HTR-8/SVneo (cell line): ENCODE results near the gene NUP93.
"Not testable (repeated sequence)": the region's sequence is repeated elsewhere in the genome, so short reads cannot be mapped to it uniquely, and the experiment has no call there.

Experiments
- DNase-seq: peaks from one replicate; pipeline ENCODE4 v3.0.0; 2011; ENCODE audit warnings: low spot score, mixed read lengths; ENCODE audit not compliant: insufficient read length
- FAIRE-seq: peaks from 2 replicates; lab custom pipeline; 2011; peaks lifted over from hg19 to GRCh38; lab: Jason Lieb, UNC

NUP93 gene

DNA sequence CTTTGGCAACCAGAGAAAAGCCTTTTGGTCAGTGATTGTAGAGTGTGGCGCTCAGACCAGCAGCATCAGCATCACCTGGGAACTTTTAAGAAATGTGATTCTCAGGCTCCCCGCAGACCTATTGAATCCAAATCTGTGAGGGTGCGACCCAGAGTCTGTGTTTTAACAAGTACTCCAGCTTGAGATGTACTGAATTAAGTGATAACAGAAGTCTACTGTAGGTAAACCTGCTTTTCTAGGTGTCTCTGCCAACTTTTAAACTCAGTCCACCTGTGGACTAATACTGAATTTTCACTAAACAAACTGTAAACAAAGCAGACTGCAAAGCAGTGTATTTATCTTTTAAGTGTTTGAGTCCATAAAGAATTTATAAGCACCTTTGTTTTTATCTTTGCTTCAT lies 43.6 kb downstream of the NUP93 start:
- DNase-seq (no peak), FAIRE-seq (no peak)

DNA sequence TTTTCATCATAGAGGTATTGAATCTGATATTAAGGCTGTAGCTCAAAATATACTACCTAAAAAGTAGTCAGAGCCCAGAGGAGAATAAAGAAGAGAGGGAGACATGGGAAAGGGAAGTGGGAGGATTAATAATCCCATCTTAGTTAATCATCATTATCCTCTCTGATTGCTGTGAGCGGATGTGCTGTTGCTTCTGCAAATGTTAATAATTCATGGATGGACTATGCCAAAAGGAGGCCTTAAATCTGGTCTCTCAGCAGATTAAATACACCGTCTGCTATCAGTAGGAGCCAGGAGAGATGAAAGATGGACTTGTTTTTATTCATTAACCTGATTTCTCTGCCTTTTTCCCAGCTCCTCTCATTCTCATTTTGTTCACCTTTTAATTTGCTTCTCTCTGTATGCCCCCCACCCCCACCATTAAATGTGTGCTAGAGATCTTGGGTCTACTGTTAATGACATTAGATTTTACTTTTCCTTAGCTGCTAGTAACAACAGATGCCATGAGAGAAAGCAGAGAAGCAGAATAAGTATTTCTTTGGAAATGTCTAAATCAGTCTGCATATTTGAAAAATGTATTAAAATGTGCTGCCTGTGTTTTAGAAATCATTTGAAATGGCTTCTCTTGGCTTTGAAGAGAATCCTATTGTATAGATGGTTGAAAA lies 44.2 kb downstream of the NUP93 start:
- FAIRE-seq (no peak), DNase-seq (no peak)

GRCh38 chr16:56775162-56775561 lies 45.2 kb downstream of the NUP93 start:
- DNase-seq, result no peak
- no peak for FAIRE-seq

- no peak for FAIRE-seq
- no peak for DNase-seq
These were observed 46.6 kb downstream of the NUP93 start for GRCh38 chr16:56776562-56776961.

DNA sequence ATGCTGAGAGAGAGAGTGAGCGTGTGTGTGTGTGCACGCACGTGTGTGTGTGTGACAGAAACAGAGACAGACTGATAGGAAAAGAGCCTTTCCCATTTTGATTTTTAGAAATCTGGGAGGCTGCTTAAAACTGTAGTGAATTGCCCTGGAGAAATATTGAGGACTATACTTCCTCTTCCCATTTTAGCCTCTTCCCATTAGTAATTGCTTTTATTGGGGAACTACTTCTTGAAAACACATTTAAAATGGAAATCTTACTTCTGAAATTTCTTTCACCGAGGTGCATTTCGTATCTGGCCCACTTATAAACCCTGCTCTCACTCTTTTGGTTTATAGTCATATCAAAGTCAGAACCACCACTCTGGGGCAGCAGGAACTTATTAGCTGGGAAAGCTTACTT lies 47.1 kb downstream of the NUP93 start:
- DNase-seq (no peak), FAIRE-seq (no peak)

DNA sequence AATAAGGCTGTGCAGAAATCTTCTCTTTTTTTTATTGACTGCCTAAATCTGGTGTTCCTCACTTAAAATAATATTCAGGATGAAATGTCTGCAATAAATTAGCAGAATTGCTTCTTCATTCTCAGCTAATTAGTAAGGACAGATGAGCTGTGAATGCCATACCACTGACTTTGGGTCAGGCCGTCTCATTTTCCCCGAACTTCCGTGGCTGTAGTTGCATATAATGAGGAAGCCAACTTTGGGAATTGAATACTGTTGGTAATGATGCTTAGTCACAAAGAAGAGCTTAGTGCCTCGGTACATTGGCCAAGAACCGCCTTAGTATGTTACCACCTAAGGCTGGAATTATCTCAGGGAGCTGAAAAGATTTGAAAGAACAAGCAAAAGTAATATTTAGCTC lies 47.6 kb downstream of the NUP93 start:
- DNase-seq (no peak), FAIRE-seq (no peak)

- FAIRE-seq (no peak), DNase-seq (no peak)
These were observed 50.0 kb downstream of the NUP93 start for GRCh38 chr16:56779906-56780305.

- DNase-seq (no peak), FAIRE-seq (no peak)
These were observed 50.7 kb downstream of the NUP93 start for GRCh38 chr16:56780646-56781045.

DNA sequence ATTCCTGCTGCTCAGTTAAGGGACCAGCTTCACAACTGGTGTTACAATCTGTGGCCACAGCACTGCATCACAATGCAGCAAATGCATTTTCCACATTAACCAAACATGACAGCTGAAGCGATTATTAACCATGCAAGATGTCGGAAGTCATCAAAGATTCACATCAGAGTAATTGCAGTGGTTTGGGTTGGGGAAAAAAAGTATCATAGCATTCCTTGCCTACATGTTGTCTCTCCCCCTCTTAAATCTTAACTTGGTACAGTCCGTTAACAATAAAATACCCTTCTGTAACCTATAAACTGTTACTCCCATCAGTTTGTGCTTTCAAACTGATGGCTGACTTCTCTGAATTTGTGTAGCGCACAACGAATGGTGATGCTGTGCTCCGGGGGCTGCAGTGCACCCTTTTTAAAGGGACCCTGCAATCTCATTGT lies 51.6 kb downstream of the NUP93 start:
- DNase-seq (no peak), FAIRE-seq (peak; percentile 40)

GRCh38 chr16:56783344-56783743 lies 53.4 kb downstream of the NUP93 start:
- no peak for DNase-seq
- FAIRE-seq, result no peak

GRCh38 chr16:56785317-56785716 lies 55.4 kb downstream of the NUP93 start:
- DNase-seq (no peak), FAIRE-seq (no peak)

- FAIRE-seq (no peak), DNase-seq (no peak)
These were observed 57.2 kb downstream of the NUP93 start for GRCh38 chr16:56787167-56787566.

DNA sequence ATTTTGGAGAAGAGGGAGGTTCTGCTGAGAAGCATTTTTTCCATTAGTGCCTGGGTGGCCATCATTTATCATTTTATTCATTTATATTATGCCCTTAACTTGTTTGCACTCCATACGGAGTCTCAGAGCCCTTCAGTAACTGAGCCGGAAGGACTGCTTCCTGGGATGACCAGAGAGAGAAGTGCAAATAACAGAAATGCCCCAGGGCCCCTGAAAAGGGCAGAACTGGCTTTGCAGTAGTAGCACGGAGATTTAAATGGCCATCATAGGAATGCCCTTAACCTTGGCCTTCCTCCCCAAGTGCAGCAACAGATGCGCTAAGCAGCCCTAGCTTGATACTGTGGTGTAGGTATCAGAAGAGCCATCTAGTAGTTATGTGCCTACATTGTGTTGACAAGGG lies 58.5 kb downstream of the NUP93 start:
- FAIRE-seq (no peak), DNase-seq (no peak)

DNA sequence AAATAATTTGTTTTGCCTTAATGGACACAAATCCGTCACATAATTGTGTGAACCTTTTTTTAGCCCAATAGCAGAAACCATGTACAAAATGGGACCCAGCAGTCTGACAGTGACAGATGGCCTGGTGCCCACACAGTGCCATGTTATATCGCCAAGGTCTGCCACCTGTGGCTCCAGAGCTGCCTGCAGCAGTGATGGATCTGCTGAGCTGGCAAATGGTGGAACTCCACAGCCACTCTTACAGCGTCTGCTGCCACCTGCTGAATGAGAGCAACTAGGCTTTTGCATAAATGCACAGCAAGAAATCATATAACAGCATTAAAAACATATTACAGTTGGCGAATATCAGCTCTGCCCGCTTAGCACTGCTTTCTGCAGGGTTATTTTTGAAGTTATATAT lies 59.4 kb downstream of the NUP93 start:
- FAIRE-seq (no peak), DNase-seq (peak; percentile 46)

- no peak for FAIRE-seq
- DNase-seq, result no peak
These were observed 63.0 kb downstream of the NUP93 start for GRCh38 chr16:56792967-56793366.

- DNase-seq, result peak; percentile 19
These were observed 63.6 kb downstream of the NUP93 start for GRCh38 chr16:56793492-56793891.

GRCh38 chr16:56795011-56795410 lies 65.1 kb downstream of the NUP93 start:
- DNase-seq (no peak), FAIRE-seq (no peak)

More at GRCh38 chr16:56793492-56793891, 63.6 kb downstream of the NUP93 start:
- FAIRE-seq, result no peak

GRCh38 chr16:56797038-56797437 lies 67.1 kb downstream of the NUP93 start:
- FAIRE-seq, DNase-seq: not testable (repeated sequence)

DNA sequence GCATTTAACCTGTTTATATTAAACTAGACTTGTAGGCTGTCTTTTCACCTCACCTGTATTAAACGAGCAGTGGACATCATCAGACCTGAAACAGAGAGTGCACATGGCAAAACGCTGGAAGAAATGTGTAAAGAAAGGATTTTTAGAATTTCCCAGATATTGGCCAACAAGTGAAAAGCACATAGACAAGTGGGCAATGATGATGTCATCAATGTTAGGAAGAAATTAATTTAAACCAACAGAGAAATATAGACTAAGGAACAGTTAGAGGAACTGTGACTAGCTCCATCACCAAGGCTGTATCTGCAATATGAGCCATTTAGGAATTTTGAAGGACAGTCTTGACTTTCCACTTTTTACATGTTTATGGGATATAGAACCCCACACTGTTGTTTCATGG lies 67.9 kb downstream of the NUP93 start:
- DNase-seq (no peak), FAIRE-seq (no peak)

GRCh38 chr16:56798955-56799354 lies 69.0 kb downstream of the NUP93 start:
- DNase-seq (no peak), FAIRE-seq (no peak)

- DNase-seq, result no peak
- FAIRE-seq, result no peak
These were observed 70.4 kb downstream of the NUP93 start for GRCh38 chr16:56800355-56800754.

DNA sequence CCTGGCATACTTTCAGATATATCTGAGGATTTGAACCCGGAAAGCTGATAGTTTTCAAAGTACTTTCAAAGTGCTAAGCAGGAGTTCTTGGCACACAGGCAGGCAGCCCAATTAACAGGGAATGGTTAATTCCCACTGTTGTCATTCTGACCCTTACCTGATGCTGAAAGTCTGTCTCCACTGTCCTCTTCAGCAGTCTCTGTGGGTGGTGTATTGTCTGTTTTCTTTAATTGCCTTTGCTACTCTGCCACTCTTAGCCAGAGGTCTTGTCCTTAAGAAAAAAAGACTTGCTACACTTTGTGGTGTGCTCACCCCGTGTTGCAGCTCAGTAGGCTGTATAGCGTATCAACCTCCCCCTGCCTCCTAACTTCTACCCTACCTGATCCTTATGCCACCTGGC lies 71.8 kb downstream of the NUP93 start:
- DNase-seq, result no peak
- FAIRE-seq, result no peak
